ENCODE data around the gene ZFAND3. TPM values are rescaled to one million over a fixed set of nuclear protein-coding genes. Genes with fewer than 3 reads are reported as not detected.

Gene ZFAND3
- total and polyA plus RNA-seq, 10 of the 15 experiments (the other 5 are each of a cell fraction or from before 2014, with no cell fraction given), result 0.90 to 34.4 (median 16.3) TPM

- DNase-seq (ENCODE audit: low read depth, low spot score) (no peak), ATAC-seq (no peak), FAIRE-seq (no peak)
- no peaks in the 10 kb centered on the region; a peak in 1 of 4 replicates for H3K36me3 ChIP-seq (ENCODE audit: control insufficient read depth in 2 of 2, insufficient read depth in 2 of 2, low read length in 1 of 2)
- H3K9ac ChIP-seq (ENCODE audit: control insufficient read depth, insufficient read depth, low read length), result no peak overlapping the region
- ChIA-PET POLR2A (no interaction called here), CTCF (interaction anchor here (1.5 kb wide), 1 partner anchor 318 kb away, joined by 4 read pairs; no protein-coding TSS in a partner anchor), SMC1A (ENCODE audit: uncharacterized antibody, unreplicated experiment) (no interaction called here), RAD21 (ENCODE audit: unreplicated experiment) (no interaction called here)
- no peaks in the 10 kb centered on the region for H3K79me2 ChIP-seq (ENCODE audit: control insufficient read depth, insufficient read depth, low read length)
- no peak overlapping the region for H3K4me2 ChIP-seq (ENCODE audit: control insufficient read depth, insufficient read depth)
- 58% methylated on average over 11 of the region's 11 CpGs for WGBS (ENCODE audit: insufficient coverage, insufficient replicate concordance, low lambda C conversion rate, missing lambda C conversion rate)
- no peak overlapping the region for H3K4me3 ChIP-seq
- no peak overlapping the region for H2AFZ ChIP-seq (ENCODE audit: control insufficient read depth, low read depth, low read length)
- no peaks in the 10 kb centered on the region for H4K20me1 ChIP-seq (ENCODE audit: control insufficient read depth, insufficient read depth)
- BruUV-seq (replicated peaks), result no TSS peak
- in situ Hi-C loops (cut with MboI) (no loop called here), intact Hi-C loops (cut with micrococcal nuclease; ENCODE audit: unreplicated experiment) (loop anchor here (10.0 kb wide), 1 partner anchor 319 kb away; no protein-coding TSS in a partner anchor)
- no peaks in the 10 kb centered on the region for H3K9me3 ChIP-seq (replicated peaks; ENCODE audit: control insufficient read depth, insufficient read depth, low read length)
- H3K4me1 ChIP-seq (ENCODE audit: control insufficient read depth, insufficient read depth, low read length), result no peaks in the 10 kb centered on the region
- H3K27ac ChIP-seq (ENCODE audit: control insufficient read depth, insufficient read depth), result no peak overlapping the region
- H3K27me3 ChIP-seq (replicated peaks in 1 of 2; ENCODE audit: control insufficient read depth in 2 of 2, insufficient read depth in 2 of 2, low read length in 1 of 2), result no peaks in the 10 kb centered on the region
- TF ChIP-seq ZSCAN29 (IDR thresholded peaks at IDR 0.05), result no peak
These were observed 356.3 kb downstream of the ZFAND3 start for GRCh38 chr6:38175786-38176185.

- H3K4me1 ChIP-seq (ENCODE audit: control insufficient read depth, insufficient read depth, low read length), result no peaks in the 10 kb centered on the region
- CTCF ChIA-PET, result interaction anchor here (0.6 to 1.5 kb wide), 2 partner anchors 317 to 337 kb away, joined by 3 to 4 read pairs; no protein-coding TSS in a partner anchor
- WGBS (ENCODE audit: insufficient coverage, insufficient replicate concordance, low lambda C conversion rate, missing lambda C conversion rate), result 86% methylated on average over 30 of the region's 32 CpGs
- intact Hi-C loops (cut with micrococcal nuclease; ENCODE audit: unreplicated experiment) (loop anchor here (10.0 kb wide), 1 partner anchor 318 kb away; no protein-coding TSS in a partner anchor), in situ Hi-C loops (cut with MboI) (no loop called here)
- no peak overlapping the region for H3K4me3 ChIP-seq
- SMC1A ChIA-PET (ENCODE audit: uncharacterized antibody, unreplicated experiment), result no interaction called here
- H3K79me2 ChIP-seq (ENCODE audit: control insufficient read depth, insufficient read depth, low read length), result no peaks in the 10 kb centered on the region
- POLR2A ChIA-PET, result interaction anchor here (0.5 kb wide), 1 partner anchor 488 kb away, joined by 4 read pairs; no protein-coding TSS in a partner anchor
- H2AFZ ChIP-seq (ENCODE audit: control insufficient read depth, low read depth, low read length), result no peak overlapping the region
- no peak overlapping the region for H3K4me2 ChIP-seq (ENCODE audit: control insufficient read depth, insufficient read depth)
- no peaks in the 10 kb centered on the region for H3K9me3 ChIP-seq (replicated peaks; ENCODE audit: control insufficient read depth, insufficient read depth, low read length)
- no TSS peak for BruUV-seq (replicated peaks)
- no peak for FAIRE-seq
- RAD21 ChIA-PET (ENCODE audit: unreplicated experiment), result interaction anchor here (1.5 kb wide), 1 partner anchor 317 kb away, joined by 4 read pairs; no protein-coding TSS in a partner anchor
- H3K9ac ChIP-seq (ENCODE audit: control insufficient read depth, insufficient read depth, low read length), result no peak overlapping the region
- H3K27me3 ChIP-seq (replicated peaks in 1 of 2; ENCODE audit: control insufficient read depth in 2 of 2, insufficient read depth in 2 of 2, low read length in 1 of 2), result no peaks in the 10 kb centered on the region
- H3K27ac ChIP-seq (ENCODE audit: control insufficient read depth, insufficient read depth), result no peak overlapping the region
- DNase-seq (ENCODE audit: low read depth, low spot score), result no peak
- no peak for ATAC-seq
- H3K36me3 ChIP-seq (ENCODE audit: control insufficient read depth in 2 of 2, insufficient read depth in 2 of 2, low read length in 1 of 2), result no peaks in the 10 kb centered on the region; a peak in 1 of 4 replicates
- no peaks in the 10 kb centered on the region for H4K20me1 ChIP-seq (ENCODE audit: control insufficient read depth, insufficient read depth)
- TF ChIP-seq RELA (IDR thresholded peaks at IDR 0.05; ENCODE audit: borderline replicate concordance, partially characterized antibody) (no peak), SMC3 (IDR thresholded peaks at IDR 0.05; ENCODE audit: borderline replicate concordance, low read length) (no peak), CREB1 (IDR thresholded peaks at IDR 0.05; ENCODE audit: low read depth) (no peak), TBL1XR1 (IDR thresholded peaks at IDR 0.05; ENCODE audit: low read depth, low read length) (no peak), NFYA (IDR thresholded peaks at IDR 0.05; ENCODE audit: borderline replicate concordance, low read depth, low read length) (no peak), RUNX3 (IDR thresholded peaks at IDR 0.05; ENCODE audit: low read length) (no peak), MEF2A (IDR thresholded peaks at IDR 0.05; ENCODE audit: insufficient read depth, low read depth, low read length) (no peak), TAF1 (IDR thresholded peaks at IDR 0.05; ENCODE audit: borderline replicate concordance, low read depth, low read length) (no peak)
- TF ChIP-seq, protein P1, sequence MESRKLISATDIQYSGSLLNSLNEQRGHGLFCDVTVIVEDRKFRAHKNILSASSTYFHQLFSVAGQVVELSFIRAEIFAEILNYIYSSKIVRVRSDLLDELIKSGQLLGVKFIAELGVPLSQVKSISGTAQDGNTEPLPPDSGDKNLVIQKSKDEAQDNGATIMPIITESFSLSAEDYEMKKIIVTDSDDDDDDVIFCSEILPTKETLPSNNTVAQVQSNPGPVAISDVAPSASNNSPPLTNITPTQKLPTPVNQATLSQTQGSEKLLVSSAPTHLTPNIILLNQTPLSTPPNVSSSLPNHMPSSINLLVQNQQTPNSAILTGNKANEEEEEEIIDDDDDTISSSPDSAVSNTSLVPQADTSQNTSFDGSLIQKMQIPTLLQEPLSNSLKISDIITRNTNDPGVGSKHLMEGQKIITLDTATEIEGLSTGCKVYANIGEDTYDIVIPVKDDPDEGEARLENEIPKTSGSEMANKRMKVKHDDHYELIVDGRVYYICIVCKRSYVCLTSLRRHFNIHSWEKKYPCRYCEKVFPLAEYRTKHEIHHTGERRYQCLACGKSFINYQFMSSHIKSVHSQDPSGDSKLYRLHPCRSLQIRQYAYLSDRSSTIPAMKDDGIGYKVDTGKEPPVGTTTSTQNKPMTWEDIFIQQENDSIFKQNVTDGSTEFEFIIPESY (IDR thresholded peaks at IDR 0.05), result no peak
- TF ChIP-seq, protein P2, sequence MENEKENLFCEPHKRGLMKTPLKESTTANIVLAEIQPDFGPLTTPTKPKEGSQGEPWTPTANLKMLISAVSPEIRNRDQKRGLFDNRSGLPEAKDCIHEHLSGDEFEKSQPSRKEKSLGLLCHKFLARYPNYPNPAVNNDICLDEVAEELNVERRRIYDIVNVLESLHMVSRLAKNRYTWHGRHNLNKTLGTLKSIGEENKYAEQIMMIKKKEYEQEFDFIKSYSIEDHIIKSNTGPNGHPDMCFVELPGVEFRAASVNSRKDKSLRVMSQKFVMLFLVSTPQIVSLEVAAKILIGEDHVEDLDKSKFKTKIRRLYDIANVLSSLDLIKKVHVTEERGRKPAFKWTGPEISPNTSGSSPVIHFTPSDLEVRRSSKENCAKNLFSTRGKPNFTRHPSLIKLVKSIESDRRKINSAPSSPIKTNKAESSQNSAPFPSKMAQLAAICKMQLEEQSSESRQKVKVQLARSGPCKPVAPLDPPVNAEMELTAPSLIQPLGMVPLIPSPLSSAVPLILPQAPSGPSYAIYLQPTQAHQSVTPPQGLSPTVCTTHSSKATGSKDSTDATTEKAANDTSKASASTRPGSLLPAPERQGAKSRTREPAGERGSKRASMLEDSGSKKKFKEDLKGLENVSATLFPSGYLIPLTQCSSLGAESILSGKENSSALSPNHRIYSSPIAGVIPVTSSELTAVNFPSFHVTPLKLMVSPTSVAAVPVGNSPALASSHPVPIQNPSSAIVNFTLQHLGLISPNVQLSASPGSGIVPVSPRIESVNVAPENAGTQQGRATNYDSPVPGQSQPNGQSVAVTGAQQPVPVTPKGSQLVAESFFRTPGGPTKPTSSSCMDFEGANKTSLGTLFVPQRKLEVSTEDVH (IDR thresholded peaks at IDR 0.05; ENCODE audit: low read depth, partially characterized antibody), result no peak
These were observed 357.5 kb downstream of the ZFAND3 start for GRCh38 chr6:38176797-38177751.
